Occipital lobe (tissue), 2 donors: ENCODE measurements around the gene GTF3C5. TPM values are rescaled to one million over a fixed set of nuclear protein-coding genes. Genes with fewer than 3 reads are reported as not detected.
"Not testable (repeated sequence)": the region's sequence is repeated elsewhere in the genome, so short reads cannot be mapped to it uniquely, and the experiment has no call there.

Experiments
- DNase-seq: peaks from one replicate; lab custom pipeline; 2025; lab: John Stamatoyannopoulos, UW
- total RNA-seq: library from RNA; depleted of rRNA; stranded (reverse); fragments of >200 nt; gene quantifications from one replicate; pipeline ENCODE4 v1.2.3, GENCODE V29; 2014

Gene GTF3C5, protein sequence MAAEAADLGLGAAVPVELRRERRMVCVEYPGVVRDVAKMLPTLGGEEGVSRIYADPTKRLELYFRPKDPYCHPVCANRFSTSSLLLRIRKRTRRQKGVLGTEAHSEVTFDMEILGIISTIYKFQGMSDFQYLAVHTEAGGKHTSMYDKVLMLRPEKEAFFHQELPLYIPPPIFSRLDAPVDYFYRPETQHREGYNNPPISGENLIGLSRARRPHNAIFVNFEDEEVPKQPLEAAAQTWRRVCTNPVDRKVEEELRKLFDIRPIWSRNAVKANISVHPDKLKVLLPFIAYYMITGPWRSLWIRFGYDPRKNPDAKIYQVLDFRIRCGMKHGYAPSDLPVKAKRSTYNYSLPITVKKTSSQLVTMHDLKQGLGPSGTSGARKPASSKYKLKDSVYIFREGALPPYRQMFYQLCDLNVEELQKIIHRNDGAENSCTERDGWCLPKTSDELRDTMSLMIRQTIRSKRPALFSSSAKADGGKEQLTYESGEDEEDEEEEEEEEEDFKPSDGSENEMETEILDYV
- 29.2 TPM for total RNA-seq

DNA sequence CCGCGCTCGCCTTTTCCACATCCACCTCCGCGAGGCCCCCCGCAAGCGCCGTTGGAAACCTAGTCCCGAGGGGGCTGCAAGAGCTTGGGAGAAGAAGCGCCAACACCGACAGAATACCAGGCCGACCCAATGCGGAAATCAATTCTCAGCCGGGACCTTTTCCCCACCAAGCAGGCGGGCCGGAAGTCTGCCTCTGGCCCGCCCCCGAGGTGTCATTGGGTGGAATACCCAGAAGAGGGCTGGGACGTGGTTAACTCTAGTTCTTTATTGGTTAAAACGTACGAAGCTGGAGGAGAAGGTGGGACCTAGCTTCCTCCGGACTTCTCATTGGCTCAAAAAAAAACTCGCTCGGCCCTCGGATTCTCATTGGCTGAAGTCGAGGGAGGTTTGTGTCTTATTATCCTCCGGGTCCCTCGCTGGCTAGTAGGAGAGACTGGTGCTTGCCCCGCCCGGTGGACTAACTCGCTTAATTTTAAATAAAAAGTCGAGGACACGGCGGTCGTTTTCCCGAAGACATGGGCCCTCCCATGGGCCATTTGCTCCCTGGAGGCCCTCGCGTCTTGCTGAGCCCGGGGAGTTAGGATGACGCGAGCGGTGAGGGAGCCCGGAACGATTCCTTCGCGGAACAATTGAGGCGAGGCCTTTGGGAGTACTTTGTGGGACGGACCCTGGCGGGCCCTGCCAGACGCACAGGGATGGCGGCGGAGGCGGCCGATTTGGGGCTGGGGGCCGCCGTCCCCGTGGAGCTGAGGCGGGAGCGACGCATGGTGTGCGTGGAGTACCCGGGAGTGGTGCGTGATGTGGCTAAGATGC lies at the start of gene GTF3C5:
Gene GTF3C5, plus strand, starts transcription at position 681 of the 813 bp plus-strand sequence. Its CDS starts 15 bp downstream, at position 696.
- peak; percentile 95 for DNase-seq

DNA sequence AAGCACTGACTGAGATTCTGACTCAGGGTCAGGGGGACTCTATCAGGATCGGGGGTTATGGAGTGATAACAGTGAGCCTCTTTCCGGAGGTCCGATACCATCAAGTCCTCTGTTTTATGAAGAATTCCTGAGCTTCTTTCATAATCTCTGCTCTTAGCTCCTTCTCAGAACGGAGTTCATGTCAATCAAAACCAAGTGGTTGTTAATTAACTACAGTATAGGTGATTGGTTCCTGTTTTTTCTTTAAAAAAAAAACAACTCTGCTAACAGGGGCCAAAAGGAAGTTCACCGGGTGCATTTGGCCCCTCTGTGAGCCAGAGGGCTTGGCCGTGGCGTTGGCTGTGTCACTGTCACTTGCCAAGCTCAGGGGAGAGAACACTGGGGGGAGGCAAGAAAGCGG lies 48.3 kb upstream of the GTF3C5 start:
- no peak for DNase-seq

DNA sequence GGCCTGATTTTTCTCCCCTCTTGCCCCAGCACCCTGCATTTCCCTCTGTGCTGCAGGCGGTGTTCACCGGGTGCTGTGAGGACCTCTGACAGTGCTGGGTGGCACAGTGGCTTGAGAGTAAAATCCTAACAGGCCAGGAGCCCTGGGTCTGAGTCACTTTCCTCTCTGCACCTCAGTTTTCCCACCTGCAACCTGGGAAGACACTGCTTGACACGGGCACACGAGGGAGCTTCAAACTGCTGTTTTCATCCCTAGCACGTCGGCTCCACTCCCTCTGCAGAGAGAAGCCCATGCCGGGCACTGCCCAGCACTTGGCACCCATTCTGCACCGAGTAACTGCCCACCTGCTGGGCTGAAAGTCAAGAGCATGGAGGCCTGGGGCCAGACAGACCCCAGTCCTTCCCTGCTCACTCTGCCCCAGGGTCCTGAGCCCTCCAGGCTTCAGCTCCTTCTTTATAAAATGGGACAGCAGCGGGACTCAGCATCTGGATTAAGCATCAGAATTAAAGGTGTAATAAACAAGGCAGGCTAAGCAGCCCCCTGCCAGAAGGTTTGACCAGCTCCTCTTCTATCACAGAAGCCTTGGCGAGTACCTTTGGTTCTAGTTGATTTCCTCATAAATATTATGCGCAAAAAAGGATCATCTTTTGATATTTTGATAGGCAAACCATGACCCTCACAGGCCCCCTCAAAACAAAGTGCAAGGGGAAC lies 47.2 kb upstream of the GTF3C5 start:
- no peak for DNase-seq

DNA sequence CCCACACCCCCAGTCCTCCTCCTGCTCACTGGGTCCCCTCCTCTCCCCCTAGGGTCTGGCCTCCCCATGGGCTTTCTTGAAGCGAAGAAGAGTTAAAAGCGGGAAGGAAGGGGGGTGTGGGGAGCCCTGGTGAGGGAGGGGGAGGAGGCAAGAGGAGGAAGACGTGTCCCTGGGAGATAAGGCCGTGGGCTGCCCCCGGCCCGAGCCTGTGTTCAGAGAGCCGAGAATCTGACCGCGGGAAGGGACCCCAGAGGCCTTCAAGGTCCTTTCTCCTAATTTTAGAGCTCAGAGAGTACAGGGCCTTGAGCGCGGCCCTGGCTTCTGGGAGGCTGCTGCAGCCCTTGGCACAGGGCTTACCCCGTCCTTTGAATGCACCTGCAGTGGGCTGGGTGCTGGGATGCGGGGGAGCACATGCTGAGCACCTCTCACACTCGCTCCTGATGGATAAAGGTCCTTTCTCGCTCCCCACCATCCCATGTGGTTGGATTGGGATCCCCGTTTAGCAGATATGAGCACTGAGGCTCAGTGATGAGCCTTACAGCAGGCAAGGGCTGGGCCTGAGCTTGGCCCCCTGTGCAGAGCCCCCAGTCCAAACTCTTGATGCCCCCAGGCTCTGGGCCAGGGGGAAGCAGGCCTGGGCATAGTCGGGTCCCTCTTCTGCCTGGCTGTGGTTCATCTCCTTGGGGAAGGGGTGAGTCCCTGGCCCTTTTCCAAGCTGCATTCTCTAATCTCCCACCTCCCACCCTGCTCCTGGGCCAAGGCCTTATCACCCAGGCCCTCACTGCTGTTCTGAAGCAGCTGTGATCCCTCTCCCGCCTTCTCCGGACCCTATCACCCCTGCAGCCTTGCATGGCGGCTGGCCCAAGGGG lies 46.4 kb upstream of the GTF3C5 start:
- no peak for DNase-seq

DNA sequence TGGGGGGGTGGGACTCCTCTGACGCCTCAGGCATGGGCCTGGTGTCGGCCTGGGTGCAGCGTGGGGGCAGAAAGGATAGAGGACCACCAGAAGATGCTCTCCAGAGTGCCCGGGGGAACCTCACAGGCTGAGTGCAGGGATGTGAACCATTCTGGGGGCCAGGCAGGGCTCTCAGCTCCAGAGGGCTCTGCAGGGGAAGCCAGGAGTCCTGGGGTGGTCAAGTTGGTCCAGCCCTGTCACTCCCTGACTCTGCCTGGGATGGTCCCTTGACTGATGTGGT lies 45.8 kb upstream of the GTF3C5 start:
- DNase-seq = no peak

DNA sequence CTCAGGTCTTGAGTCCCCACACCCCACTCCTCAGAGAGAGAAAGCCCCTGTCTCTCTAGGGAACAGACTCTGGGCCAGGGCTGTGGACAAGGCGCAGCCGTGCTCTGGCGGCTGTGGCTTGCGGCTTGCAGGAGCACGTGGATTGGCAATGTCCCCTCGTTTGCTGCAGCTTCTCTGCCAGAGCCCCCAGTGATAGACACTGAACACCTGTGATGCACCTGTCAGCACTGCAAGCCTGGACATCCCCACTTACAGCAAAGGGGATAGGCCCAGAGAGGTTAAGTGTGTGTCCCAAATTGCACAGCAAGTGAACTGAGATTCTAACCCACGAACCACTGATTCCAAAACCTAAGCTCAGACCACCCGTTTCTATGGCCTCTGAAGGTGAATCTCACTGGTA lies 45.3 kb upstream of the GTF3C5 start:
- no peak for DNase-seq

DNA sequence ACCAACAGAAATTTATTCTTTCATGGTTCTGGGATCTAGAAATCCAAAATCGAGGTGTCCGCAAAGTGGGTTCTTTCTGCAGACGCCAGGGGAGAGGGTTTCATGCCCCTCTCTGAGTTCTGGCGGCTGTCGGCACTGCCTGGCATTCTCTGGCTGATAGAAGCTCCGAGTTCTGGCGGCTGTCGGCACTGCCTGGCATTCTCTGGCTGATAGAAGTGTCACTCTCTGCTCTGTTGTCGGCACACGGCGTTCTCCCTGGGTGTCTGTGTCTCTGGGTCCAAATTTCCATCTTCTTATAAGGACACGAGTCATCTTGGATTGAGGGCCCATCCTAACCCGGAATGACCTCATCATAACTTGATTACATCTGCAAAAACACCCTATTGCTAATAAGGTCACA lies 44.7 kb upstream of the GTF3C5 start:
- DNase-seq = no peak

DNA sequence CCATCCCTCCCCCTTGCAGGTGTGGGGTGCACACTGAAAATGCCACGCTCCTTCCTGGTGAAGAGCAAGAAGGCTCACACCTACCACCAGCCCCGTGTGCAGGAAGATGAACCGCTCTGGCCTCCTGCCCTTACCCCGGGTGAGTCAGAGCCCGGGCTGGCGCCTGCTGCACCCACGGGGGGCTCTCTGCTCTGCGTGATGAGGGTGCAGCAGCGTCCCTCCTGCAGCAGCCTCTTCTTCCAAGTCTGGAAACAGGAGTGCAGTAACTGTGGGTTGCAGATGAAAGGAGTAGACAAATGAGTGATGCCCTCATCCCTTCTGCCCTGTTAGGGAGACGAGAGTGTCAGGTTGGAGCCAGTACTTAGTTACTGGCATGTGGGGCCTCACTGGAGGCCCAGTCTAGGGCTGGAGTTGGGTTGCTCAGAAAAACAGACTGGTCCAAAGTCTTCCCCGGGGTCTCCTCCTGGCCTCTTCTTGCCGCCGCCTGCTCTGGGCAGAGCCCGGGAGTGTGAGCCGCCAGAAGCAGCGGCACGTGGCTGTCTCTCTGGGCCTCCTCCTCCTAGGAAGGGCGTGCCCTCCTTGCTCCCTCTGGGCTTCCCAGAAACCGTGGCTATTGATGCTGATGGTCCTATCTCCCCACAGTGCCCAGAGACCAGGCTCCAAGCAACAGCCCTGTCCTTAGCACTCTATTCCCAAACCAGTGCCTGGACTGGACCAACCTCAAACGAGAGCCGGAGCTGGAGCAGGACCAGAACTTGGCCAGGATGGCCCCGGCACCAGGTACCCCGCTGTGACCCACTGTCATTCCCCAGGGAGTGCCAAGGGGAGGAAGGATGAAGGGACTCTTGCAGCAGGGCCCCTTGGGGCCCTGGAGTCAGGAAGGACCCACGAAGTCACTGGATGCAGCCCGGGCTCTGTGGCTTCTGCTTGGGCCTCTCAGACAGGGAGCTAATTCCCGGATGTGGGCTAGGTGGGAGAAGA lies 43.9 kb upstream of the GTF3C5 start:
- no peak for DNase-seq

DNA sequence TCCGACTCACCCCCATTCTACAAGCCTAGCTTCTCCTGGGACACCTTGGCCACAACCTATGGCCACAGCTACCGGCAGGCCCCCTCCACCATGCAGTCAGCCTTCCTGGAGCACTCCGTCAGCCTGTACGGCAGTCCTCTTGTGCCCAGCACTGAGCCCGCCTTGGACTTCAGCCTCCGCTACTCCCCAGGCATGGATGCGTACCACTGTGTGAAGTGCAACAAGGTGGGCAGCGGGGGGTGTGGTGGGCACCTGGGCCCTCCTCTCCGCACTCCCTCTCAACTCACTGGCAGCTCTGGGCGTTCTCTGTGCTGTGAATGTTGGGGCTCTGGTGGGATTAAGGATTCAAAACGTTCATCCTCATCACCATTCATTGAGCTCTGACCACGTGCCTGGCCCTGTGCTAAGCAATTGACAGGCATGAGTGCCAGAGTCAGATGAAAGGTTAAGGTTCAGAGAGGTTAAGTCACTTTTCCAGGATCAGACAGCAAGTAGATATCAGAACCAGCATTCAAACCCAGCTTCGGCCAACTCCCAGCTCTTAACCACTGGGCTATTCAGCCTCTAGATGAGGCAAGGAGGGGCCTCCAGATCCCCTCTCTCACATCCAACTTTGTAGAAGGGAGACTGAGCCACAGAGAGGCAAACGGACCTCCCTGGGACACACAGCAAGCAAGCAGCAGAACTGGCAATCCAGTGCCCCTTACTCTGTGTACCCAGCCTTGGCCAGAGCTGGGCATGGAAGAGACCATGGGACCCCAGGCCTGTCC lies 42.4 kb upstream of the GTF3C5 start:
- no peak for DNase-seq

DNA sequence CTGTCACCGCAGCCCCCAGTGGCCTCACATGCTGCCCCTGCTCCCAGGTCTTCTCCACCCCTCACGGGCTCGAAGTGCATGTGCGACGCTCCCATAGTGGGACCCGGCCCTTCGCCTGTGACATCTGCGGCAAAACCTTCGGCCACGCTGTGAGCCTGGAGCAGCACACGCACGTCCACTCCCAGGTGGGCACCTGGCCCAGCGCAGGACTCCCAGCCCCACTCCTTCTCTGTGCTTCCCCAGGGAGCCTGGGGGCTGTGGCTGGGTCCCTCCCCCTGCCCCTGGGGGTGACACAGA lies 41.8 kb upstream of the GTF3C5 start:
- no peak for DNase-seq

DNA sequence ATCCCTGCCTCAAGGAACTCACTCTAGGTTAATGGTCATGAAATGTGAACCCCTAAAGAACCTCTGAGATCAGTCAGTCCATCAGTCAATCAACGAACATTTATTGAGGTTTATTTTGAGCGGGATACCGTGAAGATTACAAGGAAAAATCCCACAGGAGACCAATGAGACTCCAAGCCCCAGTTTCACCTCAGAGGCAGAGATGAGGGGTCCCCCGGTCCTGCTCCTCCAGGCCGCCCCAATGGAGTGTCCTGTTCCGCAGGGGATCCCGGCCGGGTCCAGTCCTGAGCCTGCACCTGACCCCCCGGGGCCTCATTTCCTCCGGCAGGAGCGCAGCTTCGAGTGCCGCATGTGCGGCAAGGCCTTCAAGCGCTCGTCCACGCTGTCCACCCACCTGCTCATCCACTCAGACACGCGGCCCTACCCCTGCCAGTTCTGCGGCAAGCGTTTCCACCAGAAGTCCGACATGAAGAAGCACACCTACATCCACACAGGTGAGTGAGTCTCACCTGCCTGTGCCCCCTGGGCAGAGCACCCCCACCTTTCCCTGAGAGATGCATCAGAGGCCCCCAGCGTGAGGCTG lies 41.3 kb upstream of the GTF3C5 start:
- no peak for DNase-seq

DNA sequence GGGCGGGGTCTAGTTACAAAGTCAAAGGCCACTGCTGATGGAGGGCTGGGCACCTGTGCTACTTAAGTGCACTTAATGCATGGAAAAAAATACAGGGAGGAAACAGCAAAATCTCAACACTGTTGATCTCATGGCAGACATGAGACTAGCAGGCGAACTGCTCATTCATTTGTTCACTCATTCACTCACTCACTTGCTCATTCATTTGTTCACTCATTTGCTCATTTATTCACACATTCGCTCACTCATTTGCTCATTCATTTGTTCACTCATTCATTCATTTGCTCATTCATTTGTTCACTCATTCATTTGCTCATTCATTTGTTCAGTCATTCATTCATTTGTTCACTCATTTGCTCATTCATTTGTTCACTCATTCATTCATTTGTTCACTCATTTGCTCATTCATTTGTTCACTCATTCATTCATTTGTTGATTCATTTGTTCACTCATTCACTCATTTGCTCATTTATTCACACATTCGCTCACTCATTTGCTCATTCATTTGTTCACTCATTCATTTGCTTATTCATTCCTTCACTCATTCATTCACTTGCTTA lies 40.7 kb upstream of the GTF3C5 start:
- DNase-seq = not testable (repeated sequence)

DNA sequence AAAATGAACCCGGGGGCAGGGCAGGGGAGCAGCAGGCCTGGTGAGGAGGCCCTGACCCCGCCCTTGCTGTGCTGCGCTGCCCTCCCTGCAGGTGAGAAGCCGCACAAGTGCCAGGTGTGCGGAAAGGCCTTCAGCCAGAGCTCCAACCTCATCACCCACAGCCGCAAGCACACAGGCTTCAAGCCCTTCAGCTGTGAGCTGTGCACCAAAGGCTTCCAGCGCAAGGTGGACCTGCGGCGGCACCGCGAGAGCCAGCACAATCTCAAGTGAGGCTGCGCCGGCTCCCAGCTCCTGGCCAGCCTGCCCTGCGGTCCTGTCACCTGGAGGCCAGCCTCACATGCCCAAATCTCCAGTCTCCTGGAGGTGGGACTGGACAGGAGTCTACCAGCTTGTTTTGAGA lies 40.0 kb upstream of the GTF3C5 start:
- DNase-seq = no peak

DNA sequence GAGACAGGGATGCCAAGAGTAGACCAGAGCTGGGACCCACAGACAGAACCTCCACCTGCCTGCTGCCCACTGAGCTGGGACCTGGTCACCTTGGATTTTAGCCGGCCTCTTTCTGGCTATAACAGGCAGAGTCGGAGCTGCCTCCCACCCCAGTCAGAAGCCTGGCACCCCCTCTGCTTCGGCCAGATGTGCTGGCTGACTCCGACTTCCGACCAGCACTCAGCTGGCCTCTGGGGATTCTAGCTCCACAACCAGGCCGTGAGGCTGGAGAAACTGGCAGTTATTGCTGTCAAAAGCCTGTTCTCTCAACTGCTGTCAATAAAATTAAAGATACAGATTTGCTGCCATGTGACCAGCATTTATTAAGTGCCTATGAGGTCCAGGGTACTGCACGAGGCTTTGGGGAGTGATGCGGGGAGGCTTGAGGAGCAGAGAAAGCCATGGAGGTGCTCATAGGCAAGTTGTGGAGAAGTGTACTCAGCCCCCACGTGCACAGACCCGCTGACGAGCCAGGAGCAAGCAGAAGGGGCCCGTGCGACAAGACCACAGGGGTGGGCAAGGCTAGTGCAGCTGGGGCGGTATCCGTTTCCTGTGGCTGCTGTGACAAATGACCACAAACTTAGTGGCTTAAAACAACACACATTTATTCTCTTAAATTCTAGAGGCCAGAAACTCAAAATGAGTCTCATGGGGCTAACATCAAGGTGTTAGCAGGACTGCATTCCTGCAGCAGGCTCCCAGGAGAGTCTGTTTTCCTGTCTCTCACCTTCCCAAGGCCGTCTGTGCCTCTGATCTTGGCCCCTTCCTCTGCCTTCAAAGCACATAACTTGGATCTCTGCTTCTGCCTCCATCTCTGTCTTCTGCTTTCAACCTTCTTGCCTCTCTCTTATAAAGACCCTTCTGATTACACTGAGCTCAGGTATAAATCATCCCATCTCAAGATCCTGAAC lies 39.2 kb upstream of the GTF3C5 start:
- no peak for DNase-seq

DNA sequence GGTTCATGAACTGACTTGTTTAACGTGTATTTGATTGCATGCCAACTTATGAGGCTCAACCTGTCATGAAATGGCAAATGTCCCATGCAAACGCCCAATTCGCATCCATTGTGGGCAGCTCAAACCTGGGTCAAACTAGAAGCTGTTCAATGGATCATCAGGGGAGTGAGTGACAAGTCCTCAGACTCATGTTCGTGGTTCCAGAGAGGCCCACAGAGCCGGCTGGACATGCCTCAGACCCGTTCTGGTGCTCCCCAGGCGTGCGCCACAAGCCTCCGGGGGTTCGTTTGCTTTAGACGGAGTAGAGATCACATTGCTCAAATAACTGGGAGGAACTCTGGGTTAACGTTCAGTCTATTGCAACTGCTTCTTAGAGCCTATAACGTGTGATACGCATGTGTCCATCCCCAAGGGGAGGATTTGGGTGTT lies 37.3 kb upstream of the GTF3C5 start:
- no peak for DNase-seq

DNA sequence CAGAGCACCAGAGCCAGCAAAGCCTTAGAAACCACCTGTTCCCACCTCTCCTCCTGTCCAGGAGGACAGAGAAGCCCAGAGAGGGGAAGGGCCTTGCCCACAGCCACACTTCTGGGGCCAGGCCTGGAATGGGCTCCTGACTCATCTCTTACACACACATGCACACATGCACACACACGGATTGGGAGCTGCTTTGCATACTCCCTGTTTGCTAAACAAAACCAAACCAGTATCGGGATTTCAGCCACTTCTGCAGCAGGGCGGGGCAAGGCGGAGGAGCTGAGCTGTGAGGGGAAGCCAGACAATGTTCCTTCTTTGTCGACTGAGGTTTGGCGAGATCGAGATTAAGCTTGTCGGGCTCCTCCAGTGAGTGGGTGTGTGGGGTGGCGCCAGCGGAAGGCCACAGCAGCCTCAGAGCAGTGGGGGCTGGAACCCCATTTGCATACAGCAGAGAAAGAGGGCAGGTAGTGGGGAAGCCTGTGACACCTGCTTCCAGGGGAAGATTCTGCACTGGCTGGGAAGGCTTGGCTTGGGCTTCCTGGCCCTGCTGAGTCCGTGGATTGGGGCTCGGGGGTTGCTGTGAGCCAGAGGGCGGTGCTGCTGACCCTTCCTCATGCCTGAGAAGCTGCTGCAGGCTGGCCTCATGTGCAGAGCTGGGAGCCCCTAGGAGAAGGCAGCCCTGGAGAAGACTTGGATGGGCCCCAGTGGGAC lies 36.2 kb upstream of the GTF3C5 start:
- no peak for DNase-seq

DNA sequence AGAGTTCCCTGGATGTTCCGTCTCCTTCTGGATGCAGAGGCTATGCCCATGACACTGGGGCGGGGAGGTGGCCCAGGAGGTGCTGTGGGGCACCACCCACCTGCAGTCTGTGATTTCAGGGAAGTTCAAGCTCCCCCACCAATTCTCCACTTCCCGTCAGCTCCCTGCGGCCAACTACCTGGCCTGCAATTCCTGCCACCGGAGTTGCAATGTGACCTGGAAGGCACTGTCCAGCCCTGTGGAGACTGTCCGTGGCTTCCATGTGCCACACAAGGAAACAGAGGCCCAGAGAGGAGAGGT lies 35.7 kb upstream of the GTF3C5 start:
- no peak for DNase-seq
